NCI-H2196 treated with DMSO at 0.1 percent for 48 hours (cell line): ENCODE measurements around the gene SYT6.
"Not testable (repeated sequence)": the region's sequence is repeated elsewhere in the genome, so short reads cannot be mapped to it uniquely, and the experiment has no call there.

Experiments used
- DNase-seq: peaks from one replicate; lab custom pipeline; 2025; ENCODE audit not compliant: unreplicated experiment; lab: John Stamatoyannopoulos, UW

The SYT6 gene

GRCh38 chr1:114075546-114076242 lies 78.0 kb downstream of the SYT6 start:
- no peak for DNase-seq

- DNase-seq: no peak
Measured at GRCh38 chr1:114075105-114075504, 78.6 kb downstream of the SYT6 start.

GRCh38 chr1:114072246-114072645 lies 81.4 kb downstream of the SYT6 start:
- DNase-seq: no peak

GRCh38 chr1:114069762-114070161 lies 83.9 kb downstream of the SYT6 start:
- not testable (repeated sequence) for DNase-seq

- DNase-seq: not testable (repeated sequence)
Measured at GRCh38 chr1:114068684-114069083, 85.0 kb downstream of the SYT6 start.

- DNase-seq: not testable (repeated sequence)
Measured at GRCh38 chr1:114065671-114066070, 88.0 kb downstream of the SYT6 start.

DNA sequence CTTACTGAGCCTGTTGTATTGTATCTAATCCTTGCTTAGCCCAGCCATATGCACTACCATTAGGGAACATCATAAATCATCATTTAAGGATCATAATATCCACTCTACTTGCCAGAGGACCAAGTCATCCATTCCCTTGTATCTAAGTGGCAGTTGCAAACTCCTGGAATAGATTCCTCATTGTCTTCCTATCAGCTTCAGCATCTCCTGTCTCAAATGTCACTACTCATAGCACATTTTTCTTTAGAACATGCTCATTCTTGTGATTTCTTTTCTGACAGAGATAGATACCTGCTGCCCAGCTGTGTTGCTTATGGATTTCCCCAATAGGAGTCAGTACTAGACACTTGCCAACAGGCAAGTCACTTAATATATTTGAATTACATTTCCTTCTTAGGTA lies 90.1 kb downstream of the SYT6 start:
- no peak for DNase-seq

DNA sequence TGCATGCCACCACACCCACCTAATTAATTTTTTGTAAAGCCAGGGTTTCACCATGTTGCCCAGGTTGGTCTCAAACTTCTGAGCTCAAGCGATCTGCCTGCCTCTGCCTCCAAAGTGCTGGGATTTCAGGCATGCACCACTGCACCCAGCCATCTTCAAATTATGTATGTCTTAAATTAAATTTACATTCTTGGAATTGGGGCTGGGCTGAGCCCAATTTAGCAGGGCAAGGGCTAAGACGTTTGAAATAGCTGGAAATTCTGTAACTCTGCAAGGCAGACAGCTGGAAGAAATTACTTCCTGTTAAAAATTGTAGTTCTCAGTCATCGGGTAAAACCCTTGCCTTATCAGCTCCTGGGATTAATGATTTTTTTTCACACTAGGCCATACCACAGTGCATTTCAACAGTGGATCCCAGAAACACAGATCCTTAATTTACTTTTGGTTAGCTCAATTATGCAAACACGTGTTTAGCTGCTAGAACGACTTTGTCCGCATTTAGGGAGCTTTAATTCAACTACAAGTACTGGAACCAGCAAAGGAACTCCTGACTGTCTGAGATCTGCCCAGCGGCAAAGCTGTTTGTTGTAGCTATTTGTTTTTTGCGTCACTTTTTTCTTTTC lies 91.1 kb downstream of the SYT6 start:
- DNase-seq: no peak

DNA sequence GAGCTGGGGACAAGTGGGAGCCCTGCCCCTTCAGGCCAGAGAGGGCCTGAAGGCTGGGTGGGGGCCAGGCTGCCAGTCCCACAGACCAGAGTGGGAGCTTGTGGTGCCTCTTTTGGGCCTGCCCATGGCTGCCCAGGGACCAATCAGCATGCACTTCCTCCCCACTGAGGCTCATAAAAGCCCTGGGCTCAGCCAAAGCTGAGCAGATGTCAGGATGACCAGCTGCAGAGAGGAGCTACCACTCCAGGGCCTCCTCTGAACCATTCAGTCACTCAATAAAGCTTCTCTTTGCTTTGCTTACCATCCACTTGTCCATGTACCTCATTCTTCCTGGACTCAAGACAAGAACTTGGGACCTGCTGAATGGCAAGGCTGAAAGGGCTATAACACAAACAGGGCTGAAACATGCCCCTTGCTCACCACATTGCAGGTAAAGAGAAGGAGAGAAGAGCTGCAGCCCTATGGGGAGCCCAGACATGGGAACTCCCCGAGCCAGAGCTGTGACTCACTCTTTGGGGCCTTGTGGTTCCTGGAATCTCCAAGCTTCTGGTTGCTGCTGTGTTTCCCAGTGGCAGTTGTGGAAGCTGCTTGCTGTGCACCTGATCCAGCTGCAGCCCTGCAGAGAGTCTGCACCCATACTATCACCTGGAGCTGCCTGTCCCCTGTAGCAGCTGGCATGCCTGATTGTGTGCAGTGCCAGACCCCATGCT lies 92.4 kb downstream of the SYT6 start:
- no peak for DNase-seq

- not testable (repeated sequence) for DNase-seq
Measured at GRCh38 chr1:114058236-114058635, 95.4 kb downstream of the SYT6 start.

DNA sequence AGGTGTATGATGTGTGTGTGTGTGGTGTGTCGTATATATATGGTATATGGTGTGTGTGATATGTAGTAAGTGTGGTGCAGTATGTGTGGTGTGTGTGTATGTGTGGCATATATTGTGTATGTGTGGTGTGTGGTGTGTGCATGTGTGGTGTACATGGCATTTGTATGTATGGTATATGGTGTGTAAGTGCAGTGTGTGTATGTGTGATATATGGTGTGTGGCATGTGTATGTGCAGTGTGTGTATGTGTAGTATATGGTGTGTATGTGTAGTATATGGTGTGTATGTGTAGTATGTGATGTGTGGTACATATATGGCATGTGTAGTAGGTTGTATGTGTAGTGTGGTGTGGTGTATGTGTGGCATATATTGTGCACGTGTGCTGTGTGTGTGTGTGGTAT lies 99.5 kb downstream of the SYT6 start:
- no peak for DNase-seq

DNA sequence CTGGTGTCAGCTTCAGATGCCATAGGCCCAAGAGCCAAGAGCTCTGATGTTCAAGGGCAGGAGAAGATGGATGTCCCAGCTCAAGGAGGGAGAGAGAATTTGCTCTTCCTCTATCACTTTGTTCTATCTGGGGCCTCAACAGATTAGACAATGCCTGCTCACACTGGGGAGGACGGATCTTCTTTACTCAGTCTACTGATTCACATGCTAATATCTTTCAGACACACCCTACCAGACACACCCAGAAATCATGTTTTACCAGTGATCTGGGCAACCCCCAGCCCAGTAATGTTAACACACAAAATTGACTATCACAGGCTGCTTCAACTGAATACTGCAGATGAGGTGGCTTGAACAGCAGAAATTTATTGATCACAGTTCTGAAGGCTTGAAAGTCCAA lies 105.4 kb downstream of the SYT6 start:
- DNase-seq: no peak

DNA sequence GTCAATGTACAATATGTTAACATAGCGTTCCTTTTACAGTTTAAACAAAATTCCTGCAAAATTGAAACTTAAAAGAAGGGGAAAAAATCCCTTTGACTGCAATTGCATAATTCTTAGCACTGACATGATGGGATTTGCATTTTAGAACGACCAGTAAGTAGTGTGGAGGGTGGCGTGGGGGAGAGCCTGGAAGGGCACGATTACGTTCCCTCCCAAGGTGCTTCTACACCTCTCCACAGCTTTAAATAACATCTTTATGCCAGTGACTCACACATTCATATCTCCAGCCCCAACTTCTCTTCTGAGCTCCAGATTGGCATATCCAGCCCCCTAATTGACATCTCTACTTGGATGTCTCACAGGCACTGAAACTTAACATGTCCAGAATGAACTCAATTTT lies 110.1 kb downstream of the SYT6 start:
- DNase-seq: no peak

DNA sequence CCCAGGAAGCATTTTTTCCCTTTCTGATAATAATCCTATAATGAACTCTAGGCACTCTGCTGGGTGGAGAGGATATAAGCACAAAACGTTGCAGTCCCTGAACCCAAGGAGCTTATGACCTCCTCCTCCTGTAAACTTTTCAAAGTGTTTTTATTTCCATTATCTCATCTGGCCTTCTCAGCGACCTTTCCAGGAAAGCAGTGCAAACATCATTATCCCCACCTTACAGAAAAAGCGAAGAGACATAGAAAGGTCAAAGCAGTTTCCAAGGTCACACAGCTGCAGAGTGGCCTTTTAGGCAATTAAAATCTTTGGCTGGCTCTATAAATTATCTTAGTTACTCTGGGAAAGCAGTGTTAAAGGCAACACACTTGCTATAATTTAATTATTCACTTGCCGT lies 110.6 kb downstream of the SYT6 start:
- DNase-seq: no peak

DNA sequence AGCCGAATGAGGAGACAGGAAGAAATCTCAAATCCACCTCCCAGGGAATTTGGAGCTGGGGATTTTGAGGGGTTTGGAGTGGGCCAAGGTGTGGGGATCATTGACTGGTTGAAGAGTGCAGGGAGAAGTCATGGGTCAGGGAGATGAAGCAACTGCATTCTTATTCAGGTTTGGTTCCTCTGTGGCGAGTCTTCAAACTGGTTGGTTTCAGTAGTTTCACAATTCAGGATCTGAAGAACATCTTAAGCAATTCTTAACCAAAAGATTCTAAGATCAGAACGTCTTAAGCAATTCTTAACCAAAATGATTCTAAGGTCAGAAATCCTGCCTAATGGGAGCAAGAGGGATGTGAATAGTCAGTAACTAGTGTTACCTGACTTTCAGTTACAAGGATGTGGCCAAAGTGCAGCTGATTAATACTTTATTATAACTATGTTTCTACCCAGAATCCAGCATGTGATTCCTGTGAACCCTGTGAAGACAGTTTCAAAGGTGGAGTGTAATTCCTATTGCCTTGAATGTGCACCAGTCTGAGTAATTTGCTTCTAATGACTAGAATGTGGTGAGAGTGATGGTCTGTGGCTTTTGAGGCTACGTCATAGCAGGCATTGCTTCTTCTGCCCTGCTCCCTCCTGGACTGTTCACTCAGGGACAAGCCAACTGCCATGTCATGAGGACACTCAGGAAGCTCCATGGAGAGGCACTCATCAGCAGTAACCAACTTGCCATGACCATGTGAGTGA lies 113.2 kb downstream of the SYT6 start:
- DNase-seq: no peak
